ENCODE results near the gene SARM1. TPM values are rescaled to one million over a fixed set of nuclear protein-coding genes. Genes with fewer than 3 reads are reported as not detected.
A peak's percentile ranks its signal among the peaks of the same experiment; 100 is the strongest.

The SARM1 gene
- total RNA-seq, 1 donor from 2014 or later: 12.0 TPM

DNA sequence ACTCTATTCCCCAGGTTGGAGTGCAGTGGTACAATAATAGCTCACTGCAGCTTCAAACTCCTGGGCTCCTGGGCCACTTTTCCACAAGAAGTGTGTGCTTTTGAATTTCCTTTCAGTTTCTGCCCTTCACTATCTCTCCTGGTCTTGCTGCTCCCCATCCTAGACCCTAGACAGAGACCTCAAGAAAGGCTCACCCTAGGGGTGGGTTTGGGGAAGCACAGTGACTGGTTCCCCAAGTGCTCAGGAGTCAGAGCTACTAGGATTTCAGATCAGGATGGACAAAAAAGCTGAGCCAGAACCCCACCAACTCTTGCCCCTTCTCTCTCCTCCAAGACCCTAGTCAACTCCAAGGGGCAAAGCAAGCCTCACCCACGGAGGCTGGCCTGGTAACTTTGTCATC lies 4.9 kb upstream of the SARM1 start:
- Histone ChIP-seq H3K4me3 (ENCODE audit: low read depth, low read length) (no peak overlapping the region), H3K36me3 (ENCODE audit: control insufficient read depth, insufficient read depth, low read length) (peaks cover 1% of the 10 kb centered on the region), H3K27me3 (ENCODE audit: control insufficient read depth, insufficient read depth, low read length) (no peaks in the 10 kb centered on the region)
- TF ChIP-seq, protein P1, sequence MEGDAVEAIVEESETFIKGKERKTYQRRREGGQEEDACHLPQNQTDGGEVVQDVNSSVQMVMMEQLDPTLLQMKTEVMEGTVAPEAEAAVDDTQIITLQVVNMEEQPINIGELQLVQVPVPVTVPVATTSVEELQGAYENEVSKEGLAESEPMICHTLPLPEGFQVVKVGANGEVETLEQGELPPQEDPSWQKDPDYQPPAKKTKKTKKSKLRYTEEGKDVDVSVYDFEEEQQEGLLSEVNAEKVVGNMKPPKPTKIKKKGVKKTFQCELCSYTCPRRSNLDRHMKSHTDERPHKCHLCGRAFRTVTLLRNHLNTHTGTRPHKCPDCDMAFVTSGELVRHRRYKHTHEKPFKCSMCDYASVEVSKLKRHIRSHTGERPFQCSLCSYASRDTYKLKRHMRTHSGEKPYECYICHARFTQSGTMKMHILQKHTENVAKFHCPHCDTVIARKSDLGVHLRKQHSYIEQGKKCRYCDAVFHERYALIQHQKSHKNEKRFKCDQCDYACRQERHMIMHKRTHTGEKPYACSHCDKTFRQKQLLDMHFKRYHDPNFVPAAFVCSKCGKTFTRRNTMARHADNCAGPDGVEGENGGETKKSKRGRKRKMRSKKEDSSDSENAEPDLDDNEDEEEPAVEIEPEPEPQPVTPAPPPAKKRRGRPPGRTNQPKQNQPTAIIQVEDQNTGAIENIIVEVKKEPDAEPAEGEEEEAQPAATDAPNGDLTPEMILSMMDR (IDR thresholded peaks at IDR 0.05; ENCODE audit: insufficient read depth, low read length, poor library complexity, severe bottlenecking): peak; percentile 3
- no peak for DNase-seq (ENCODE audit: low read depth)

DNA sequence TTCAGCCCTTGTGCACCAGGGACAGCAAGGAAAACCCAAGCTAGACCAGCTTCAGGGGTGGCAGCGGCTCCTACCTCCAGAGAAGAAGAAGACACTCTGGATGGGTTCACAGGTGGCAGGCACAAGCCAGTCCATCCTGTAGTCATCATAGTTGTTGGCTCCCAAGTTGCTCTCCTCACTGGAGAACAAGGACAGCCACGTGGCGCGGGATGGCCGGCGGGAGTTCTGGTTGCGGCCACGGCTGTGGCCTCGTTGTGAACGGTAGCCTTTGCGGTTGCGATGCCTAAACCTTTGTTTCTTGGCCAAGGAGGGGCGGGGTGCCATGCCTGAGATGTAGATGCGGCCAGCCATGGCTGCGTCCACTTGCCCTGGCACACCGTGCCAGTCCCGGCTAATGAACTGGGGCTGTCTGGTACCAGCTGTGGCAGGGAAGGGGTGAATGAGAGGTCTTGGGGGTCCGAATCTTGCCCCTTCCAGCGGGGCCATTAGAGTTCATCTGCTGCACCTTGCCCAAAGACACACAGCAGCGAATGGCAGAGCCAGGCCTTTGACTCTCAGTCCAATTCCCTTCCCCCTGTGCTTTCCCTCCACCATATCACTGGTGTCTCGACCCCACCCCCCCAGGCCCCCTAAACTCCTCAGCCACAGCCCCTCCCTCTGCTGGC lies 3.7 kb upstream of the SARM1 start:
- peaks cover 7% of the 10 kb centered on the region for H3K27me3 ChIP-seq (ENCODE audit: control insufficient read depth, insufficient read depth, low read length)

DNA sequence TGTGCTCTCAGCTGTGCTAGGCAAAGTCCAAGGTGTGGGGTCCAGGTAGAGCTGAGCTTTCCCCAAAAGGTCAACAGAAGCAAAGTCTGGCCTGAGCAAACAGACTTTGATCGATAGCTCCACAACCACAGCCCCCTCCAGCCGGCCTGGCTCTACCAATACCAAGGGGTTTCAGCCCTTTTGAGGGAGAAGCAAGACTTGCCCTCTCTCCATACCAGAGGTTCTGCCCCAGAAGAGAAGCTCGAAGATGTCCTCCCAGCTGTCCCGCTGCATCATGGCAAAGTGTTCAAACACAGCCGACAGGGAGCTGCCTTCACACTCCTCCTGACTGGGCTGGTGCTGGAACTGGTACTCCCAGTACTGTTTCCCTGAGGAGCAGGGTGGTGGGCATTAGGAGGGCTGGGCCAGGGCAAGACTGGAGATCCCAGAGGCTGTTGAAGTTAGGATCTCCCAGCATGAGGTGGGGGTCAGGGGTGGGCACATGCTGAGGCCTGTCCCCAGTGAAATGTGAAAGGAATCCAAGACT lies 3.1 kb upstream of the SARM1 start:
- no peaks in the 10 kb centered on the region for H3K36me3 ChIP-seq (ENCODE audit: control insufficient read depth, insufficient read depth, low read length)
- H3K4me3 ChIP-seq (ENCODE audit: low read depth, low read length): no peak overlapping the region
- TF ChIP-seq, protein P1 (IDR thresholded peaks at IDR 0.05; ENCODE audit: insufficient read depth, low read length, poor library complexity, severe bottlenecking): no peak
- peaks cover 11% of the 10 kb centered on the region for H3K27me3 ChIP-seq (ENCODE audit: control insufficient read depth, insufficient read depth, low read length)
- no peak for DNase-seq (ENCODE audit: low read depth)

More for the DNA sequence above, 3.7 kb upstream of the SARM1 start:
- no peak overlapping the region for H3K4me3 ChIP-seq (ENCODE audit: low read depth, low read length)
- TF ChIP-seq, protein P1 (IDR thresholded peaks at IDR 0.05; ENCODE audit: insufficient read depth, low read length, poor library complexity, severe bottlenecking): no peak
- no peak for DNase-seq (ENCODE audit: low read depth)
- H3K36me3 ChIP-seq (ENCODE audit: control insufficient read depth, insufficient read depth, low read length): no peaks in the 10 kb centered on the region

DNA sequence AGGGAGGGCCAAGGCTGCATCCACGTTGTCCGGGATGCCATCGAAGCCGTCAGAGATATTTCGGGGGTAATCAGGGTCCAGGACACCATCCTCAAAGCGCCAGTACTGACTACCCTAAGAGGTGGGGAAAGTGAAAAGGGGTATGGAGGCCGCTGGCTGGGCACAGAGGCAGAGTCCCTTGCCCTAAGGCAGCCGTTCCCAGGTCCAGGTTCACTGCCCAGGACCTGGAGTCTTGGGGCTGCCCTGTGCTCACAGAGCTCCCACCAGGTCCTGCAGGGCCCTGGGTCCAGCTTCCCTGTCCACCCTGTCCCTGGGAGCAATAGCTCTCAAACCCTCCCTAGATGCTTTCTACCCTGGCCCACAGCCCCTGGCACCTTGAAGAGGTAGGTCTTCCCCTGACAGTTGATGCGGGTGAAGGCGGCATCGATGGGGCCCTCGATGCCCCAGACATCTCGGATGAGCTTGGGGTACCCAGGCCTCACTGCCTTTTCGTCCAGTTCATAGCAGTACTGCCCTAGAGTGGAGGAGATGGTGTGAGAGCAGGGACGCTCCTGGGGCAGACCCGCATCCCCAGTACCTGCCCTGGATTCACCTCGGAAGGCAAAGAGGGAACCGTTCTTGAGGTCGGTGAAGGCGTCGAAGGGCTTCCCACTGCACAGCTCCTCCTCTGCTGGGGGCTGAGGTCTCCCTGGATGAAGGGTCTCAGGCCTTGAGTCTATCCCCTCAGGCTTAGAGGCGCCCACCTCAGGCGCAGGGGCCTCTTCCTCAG lies 2.4 kb upstream of the SARM1 start:
- Histone ChIP-seq H3K27me3 (ENCODE audit: control insufficient read depth, insufficient read depth, low read length) (peaks cover 11% of the 10 kb centered on the region), H3K36me3 (ENCODE audit: control insufficient read depth, insufficient read depth, low read length) (no peaks in the 10 kb centered on the region), H3K4me3 (ENCODE audit: low read depth, low read length) (no peak overlapping the region)
- DNase-seq (ENCODE audit: low read depth): no peak
- TF ChIP-seq, protein P1 (IDR thresholded peaks at IDR 0.05; ENCODE audit: insufficient read depth, low read length, poor library complexity, severe bottlenecking): no peak

DNA sequence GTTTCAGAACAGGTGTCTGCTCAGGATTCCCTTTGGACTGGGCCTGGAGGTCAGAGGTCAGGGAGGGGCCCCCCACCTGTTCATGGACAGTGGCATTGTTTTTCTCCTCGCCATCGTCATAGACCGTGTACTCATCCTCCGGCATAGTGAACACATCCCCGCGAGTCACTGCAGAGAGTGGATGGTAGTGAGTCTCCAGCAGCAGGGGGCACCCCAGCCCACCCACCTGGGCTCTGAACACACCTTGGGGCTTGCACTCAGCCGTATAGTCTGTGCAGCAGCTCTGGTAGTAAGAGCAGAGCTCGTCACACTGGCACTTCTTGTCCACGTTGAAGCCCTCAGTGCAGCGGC lies 1.8 kb upstream of the SARM1 start:
- H3K4me3 ChIP-seq (ENCODE audit: low read depth, low read length): no peak overlapping the region
- peaks cover 11% of the 10 kb centered on the region for H3K27me3 ChIP-seq (ENCODE audit: control insufficient read depth, insufficient read depth, low read length)
- no peak for DNase-seq (ENCODE audit: low read depth)
- TF ChIP-seq, protein P1 (IDR thresholded peaks at IDR 0.05; ENCODE audit: insufficient read depth, low read length, poor library complexity, severe bottlenecking): no peak
- H3K36me3 ChIP-seq (ENCODE audit: control insufficient read depth, insufficient read depth, low read length): no peaks in the 10 kb centered on the region
